ENCODE data around the gene CBX6. TPM values are rescaled to one million over a fixed set of nuclear protein-coding genes. Genes with fewer than 3 reads are reported as not detected.
"Not testable (repeated sequence)": the region's sequence is repeated elsewhere in the genome, so short reads cannot be mapped to it uniquely, and the experiment has no call there.

The CBX6 gene
- 10 to 100 TPM; 56.0 to 60.5 TPM for total RNA-seq

GRCh38 chr22:38872172-38872830 lies at the start of gene CBX6:
Gene CBX6, minus strand, starts transcription at chr22:38872216. Its CDS starts 26 bp downstream, at chr22:38872190.
- peaks cover 7% of the 10 kb centered on the region for H3K36me3 Mint-ChIP-seq (ENCODE audit: low read depth)
- peaks cover 48% of the 10 kb centered on the region for H3K4me1 Mint-ChIP-seq
- H3K4me3 Mint-ChIP-seq = peak within 1 kb of the TSS; percentile 89
- H3K27me3 Mint-ChIP-seq = peaks cover 5% of the 10 kb centered on the region
- DNase-seq = peak; percentile 94
- H3K9me3 Mint-ChIP-seq = no peaks in the 10 kb centered on the region
- ChIA-PET POLR2A (no interaction called here), CTCF (interaction anchor here (1.0 to 4.0 kb wide), 4 partner anchors 44 to 280 kb away, joined by 3 to 51 read pairs (median 3); partner anchors contain the start of gene CBX7)
- peak within 1 kb of the TSS; percentile 91 for H3K27ac Mint-ChIP-seq

- ChIA-PET CTCF (interaction anchor here (0.5 kb wide), 1 partner anchor 141 kb away, joined by 5 read pairs; no protein-coding TSS in a partner anchor), POLR2A (interaction anchor here (0.5 kb wide), 1 partner anchor 1164 kb away, joined by 3 read pairs; no protein-coding TSS in a partner anchor)
- no peaks in the 10 kb centered on the region for H3K9me3 Mint-ChIP-seq
- no peak for DNase-seq
- no peaks in the 10 kb centered on the region for H3K4me1 Mint-ChIP-seq
- H3K27ac Mint-ChIP-seq = no peak overlapping the region
- no peaks in the 10 kb centered on the region for H3K36me3 Mint-ChIP-seq (ENCODE audit: low read depth)
- peaks cover 25% of the 10 kb centered on the region for H3K27me3 Mint-ChIP-seq
- H3K4me3 Mint-ChIP-seq = no peak overlapping the region
Measured at GRCh38 chr22:38921806-38922205, 49.8 kb upstream of the CBX6 start.

DNA sequence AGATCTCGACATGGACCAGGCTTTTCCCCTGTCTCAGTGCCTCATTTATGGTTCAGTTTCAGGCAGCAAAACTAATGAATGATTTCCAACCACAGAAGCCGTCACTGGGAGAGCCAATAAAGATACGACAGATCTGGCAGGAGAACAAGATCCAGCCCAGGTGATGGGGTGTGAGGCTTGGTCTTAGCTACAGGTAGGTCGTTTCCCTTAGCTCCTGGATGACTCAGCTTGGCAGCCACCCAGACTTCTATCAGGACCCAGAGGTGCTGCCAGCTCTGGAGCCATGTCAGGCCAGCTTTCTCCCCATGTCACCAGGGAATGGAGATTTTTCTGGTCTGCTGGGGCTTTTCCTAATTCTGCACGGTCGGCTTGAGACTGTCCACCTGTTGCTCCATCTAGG lies 49.1 kb upstream of the CBX6 start:
- Mint-ChIP-seq H3K27me3 (peaks cover 26% of the 10 kb centered on the region), H3K4me3 (no peak overlapping the region), H3K4me1 (no peaks in the 10 kb centered on the region), H3K27ac (no peak overlapping the region), H3K36me3 (ENCODE audit: low read depth) (no peaks in the 10 kb centered on the region), H3K9me3 (no peaks in the 10 kb centered on the region)
- CTCF ChIA-PET = interaction anchor here (0.5 to 0.9 kb wide), 3 partner anchors 51 to 140 kb away, joined by 3 to 5 read pairs (median 3); no protein-coding TSS in a partner anchor
- POLR2A ChIA-PET = interaction anchor here (0.5 to 0.7 kb wide), 3 partner anchors 39 to 1163 kb away, joined by 3 to 5 read pairs (median 3); no protein-coding TSS in a partner anchor
- DNase-seq = no peak

- no peaks in the 10 kb centered on the region for H3K36me3 Mint-ChIP-seq (ENCODE audit: low read depth)
- no peak overlapping the region for H3K4me3 Mint-ChIP-seq
- no peak overlapping the region for H3K27ac Mint-ChIP-seq
- peaks cover 14% of the 10 kb centered on the region for H3K27me3 Mint-ChIP-seq
- H3K4me1 Mint-ChIP-seq = no peaks in the 10 kb centered on the region
- DNase-seq = no peak
- H3K9me3 Mint-ChIP-seq = no peaks in the 10 kb centered on the region
- ChIA-PET POLR2A (no interaction called here), CTCF (interaction anchor here (2.1 kb wide), 1 partner anchor 8 kb away, joined by 7 read pairs; no protein-coding TSS in a partner anchor)
Measured at GRCh38 chr22:38919631-38920190, 47.7 kb upstream of the CBX6 start.

- H3K36me3 Mint-ChIP-seq (ENCODE audit: low read depth) = no peaks in the 10 kb centered on the region
- no peaks in the 10 kb centered on the region for H3K4me1 Mint-ChIP-seq
- no peak overlapping the region for H3K4me3 Mint-ChIP-seq
- POLR2A ChIA-PET = no interaction called here
- peaks cover 33% of the 10 kb centered on the region for H3K27me3 Mint-ChIP-seq
- DNase-seq = no peak
- no peaks in the 10 kb centered on the region for H3K9me3 Mint-ChIP-seq
- H3K27ac Mint-ChIP-seq = no peak overlapping the region
- CTCF ChIA-PET = interaction anchor here (0.9 kb wide), 1 partner anchor 16 kb away, joined by 3 read pairs; no protein-coding TSS in a partner anchor
Measured at GRCh38 chr22:38911434-38911833, 39.4 kb upstream of the CBX6 start.

GRCh38 chr22:38907767-38908166 lies 35.8 kb upstream of the CBX6 start:
- Mint-ChIP-seq H3K36me3 (ENCODE audit: low read depth) (peaks cover 4% of the 10 kb centered on the region), H3K27ac (no peak overlapping the region), H3K9me3 (peaks cover 11% of the 10 kb centered on the region), H3K4me1 (no peaks in the 10 kb centered on the region), H3K4me3 (no peak overlapping the region), H3K27me3 (peaks cover 35% of the 10 kb centered on the region)
- ChIA-PET POLR2A (no interaction called here), CTCF (no interaction called here)
- DNase-seq = no peak

GRCh38 chr22:38906052-38906451 lies 34.0 kb upstream of the CBX6 start:
- peaks cover 4% of the 10 kb centered on the region for H3K36me3 Mint-ChIP-seq (ENCODE audit: low read depth)
- no peak for DNase-seq
- CTCF ChIA-PET = no interaction called here
- no peak overlapping the region for H3K27ac Mint-ChIP-seq
- peaks cover 3% of the 10 kb centered on the region for H3K4me1 Mint-ChIP-seq
- H3K4me3 Mint-ChIP-seq = no peak overlapping the region
- POLR2A ChIA-PET = no interaction called here
- peaks cover 41% of the 10 kb centered on the region for H3K27me3 Mint-ChIP-seq
- peaks cover 11% of the 10 kb centered on the region for H3K9me3 Mint-ChIP-seq

GRCh38 chr22:38904052-38904617 lies 32.1 kb upstream of the CBX6 start:
- POLR2A ChIA-PET = interaction anchor here (0.7 kb wide), 1 partner anchor 77 kb away, joined by 5 read pairs; no protein-coding TSS in a partner anchor
- H3K9me3 Mint-ChIP-seq = peaks cover 11% of the 10 kb centered on the region
- CTCF ChIA-PET; H3K4me3 Mint-ChIP-seq; H3K27ac Mint-ChIP-seq; DNase-seq; H3K36me3 Mint-ChIP-seq (ENCODE audit: low read depth); H3K4me1 Mint-ChIP-seq: not testable (repeated sequence)
- peaks cover 31% of the 10 kb centered on the region for H3K27me3 Mint-ChIP-seq

DNA sequence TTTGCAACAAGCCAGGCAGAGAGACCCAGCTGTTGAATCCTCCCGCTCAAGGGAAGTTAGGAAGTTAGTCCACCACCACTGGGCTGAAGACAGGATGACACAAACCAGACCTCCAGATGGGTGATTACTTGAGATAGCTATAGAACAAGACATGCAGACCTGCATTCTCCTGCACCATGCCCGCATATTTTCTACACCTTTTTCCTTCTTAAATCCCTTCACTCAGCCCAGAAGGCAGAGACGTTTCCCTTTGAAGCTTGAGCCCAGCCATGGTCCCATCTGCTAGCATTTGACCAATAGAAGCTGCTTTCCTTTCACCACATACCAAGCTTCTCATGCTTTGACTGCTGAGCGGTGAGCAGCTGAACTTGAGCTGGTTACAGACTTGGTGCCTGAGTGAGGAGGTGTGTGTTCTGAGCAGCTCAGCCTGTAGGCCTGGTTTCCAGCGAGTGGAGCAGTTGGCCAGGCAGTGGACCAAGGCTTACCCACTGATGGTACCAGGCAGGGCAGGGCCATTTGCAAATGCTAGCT lies 29.2 kb upstream of the CBX6 start:
- H3K27ac Mint-ChIP-seq = no peak overlapping the region
- H3K9me3 Mint-ChIP-seq = peaks cover 11% of the 10 kb centered on the region
- DNase-seq = no peak
- POLR2A ChIA-PET = no interaction called here
- no peak overlapping the region for H3K4me3 Mint-ChIP-seq
- peaks cover 4% of the 10 kb centered on the region for H3K36me3 Mint-ChIP-seq (ENCODE audit: low read depth)
- CTCF ChIA-PET = interaction anchor here (1.0 to 1.1 kb wide), 2 partner anchors 22 to 31 kb away, joined by 3 to 4 read pairs; no protein-coding TSS in a partner anchor
- peaks cover 8% of the 10 kb centered on the region for H3K4me1 Mint-ChIP-seq
- H3K27me3 Mint-ChIP-seq = peaks cover 36% of the 10 kb centered on the region

GRCh38 chr22:38900677-38901076 lies 28.7 kb upstream of the CBX6 start:
- H3K27ac Mint-ChIP-seq = no peak overlapping the region
- CTCF ChIA-PET = interaction anchor here (1.0 to 1.1 kb wide), 2 partner anchors 21 to 31 kb away, joined by 3 to 4 read pairs; no protein-coding TSS in a partner anchor
- peaks cover 4% of the 10 kb centered on the region for H3K36me3 Mint-ChIP-seq (ENCODE audit: low read depth)

GRCh38 chr22:38891256-38891655 lies 19.2 kb upstream of the CBX6 start:
- CTCF ChIA-PET = interaction anchor here (1.4 kb wide), 1 partner anchor 17 kb away, joined by 3 read pairs; no protein-coding TSS in a partner anchor
- peaks cover 9% of the 10 kb centered on the region for H3K9me3 Mint-ChIP-seq
- DNase-seq = no peak
- no peaks in the 10 kb centered on the region for H3K36me3 Mint-ChIP-seq (ENCODE audit: low read depth)
- POLR2A ChIA-PET = no interaction called here
- H3K4me1 Mint-ChIP-seq = no peaks in the 10 kb centered on the region
- H3K27me3 Mint-ChIP-seq = peaks cover 32% of the 10 kb centered on the region
- H3K27ac Mint-ChIP-seq = no peak overlapping the region
- H3K4me3 Mint-ChIP-seq = no peak overlapping the region

More at GRCh38 chr22:38900677-38901076, 28.7 kb upstream of the CBX6 start:
- POLR2A ChIA-PET = no interaction called here
- Mint-ChIP-seq H3K27me3 (peaks cover 36% of the 10 kb centered on the region), H3K4me3 (no peak overlapping the region), H3K4me1 (peaks cover 8% of the 10 kb centered on the region), H3K9me3 (peaks cover 11% of the 10 kb centered on the region)
- no peak for DNase-seq

GRCh38 chr22:38890377-38890776 lies 18.4 kb upstream of the CBX6 start:
- H3K4me1 Mint-ChIP-seq = no peaks in the 10 kb centered on the region
- POLR2A ChIA-PET = no interaction called here
- no peak overlapping the region for H3K27ac Mint-ChIP-seq
- no peak overlapping the region for H3K4me3 Mint-ChIP-seq
- CTCF ChIA-PET = interaction anchor here (0.6 to 1.5 kb wide), 4 partner anchors 12 to 817 kb away, joined by 3 to 4 read pairs (median 3); no protein-coding TSS in a partner anchor
- no peak for DNase-seq
- H3K9me3 Mint-ChIP-seq = peaks cover 9% of the 10 kb centered on the region
- no peaks in the 10 kb centered on the region for H3K36me3 Mint-ChIP-seq (ENCODE audit: low read depth)
- peaks cover 29% of the 10 kb centered on the region for H3K27me3 Mint-ChIP-seq

DNA sequence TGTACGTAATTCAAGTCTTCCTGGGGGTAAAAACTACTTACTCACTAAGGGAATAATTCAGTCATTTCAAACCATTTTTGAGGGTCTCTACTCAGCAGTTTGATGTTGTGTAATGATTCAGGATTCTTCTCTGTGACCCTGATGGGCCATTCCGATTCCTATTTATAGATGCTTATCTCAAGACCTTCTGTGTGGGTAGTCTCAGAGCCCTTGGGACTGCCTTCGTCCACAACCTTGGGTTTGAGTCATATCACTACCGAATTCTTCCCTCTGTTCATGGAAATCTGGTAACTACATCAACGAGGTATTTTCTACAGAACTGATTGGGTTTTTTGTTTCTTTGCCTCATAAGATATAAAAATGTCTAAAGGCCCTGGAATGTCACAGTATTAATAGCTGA lies 14.3 kb upstream of the CBX6 start:
- ChIA-PET POLR2A (no interaction called here), CTCF (no interaction called here)
- Mint-ChIP-seq H3K36me3 (ENCODE audit: low read depth) (no peaks in the 10 kb centered on the region), H3K27me3 (peaks cover 2% of the 10 kb centered on the region), H3K9me3 (peaks cover 9% of the 10 kb centered on the region), H3K4me3 (no peak overlapping the region), H3K4me1 (peaks cover 19% of the 10 kb centered on the region), H3K27ac (no peak overlapping the region)
- no peak for DNase-seq

Measured in activated CD4-positive, alpha-beta T cell treated with anti-CD3 and anti-CD28 coated beads, Interleukin-2, amount 10 ng/mL, durations not matched to agents 7 days and 5 days (primary cell).